SH-SY5Y (cell line): ENCODE measurements around the gene MSL1.

Experiments used
- GATA2 ChIP-seq: IDR thresholded peaks from 2 replicates; pipeline ENCODE4 v1.6.1; 2011; ENCODE audit warnings: mild to moderate bottlenecking, low read depth, low read length
- GATA3 ChIP-seq: IDR thresholded peaks from 2 replicates; pipeline ENCODE4 v1.6.1; 2011; ENCODE audit warnings: low read depth, mild to moderate bottlenecking, low read length, moderate library complexity

- TF ChIP-seq GATA2 (no peak), GATA3 (no peak)
Measured at GRCh38 chr17:40122136-40122998, 596 bp downstream of the MSL1 start.
